ENCODE results near the gene RMDN2.

DNA sequence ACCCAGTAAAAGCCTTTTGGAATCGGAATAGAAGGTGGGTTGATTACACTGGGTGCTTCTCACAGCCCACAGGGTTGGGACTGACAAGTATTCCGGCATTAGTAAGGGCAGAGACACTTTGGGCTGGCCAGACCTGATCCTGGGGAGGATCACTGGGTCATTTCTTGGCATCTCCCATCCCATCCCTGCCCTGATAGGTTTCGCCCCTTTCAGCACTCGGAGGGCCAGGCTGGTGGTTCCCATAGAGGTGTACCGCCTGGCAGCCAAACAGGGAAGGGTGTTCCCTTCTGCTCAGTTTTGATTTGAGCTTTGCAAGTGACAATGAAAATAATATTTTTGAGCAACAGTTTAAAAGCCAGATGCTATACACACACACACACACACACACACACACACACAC lies 113.6 kb downstream of the RMDN2 start:
- no peak for TF ChIP-seq EZH2 (IDR thresholded peaks at IDR 0.05; ENCODE audit: insufficient read depth, low read length)
- TF ChIP-seq, protein P1, sequence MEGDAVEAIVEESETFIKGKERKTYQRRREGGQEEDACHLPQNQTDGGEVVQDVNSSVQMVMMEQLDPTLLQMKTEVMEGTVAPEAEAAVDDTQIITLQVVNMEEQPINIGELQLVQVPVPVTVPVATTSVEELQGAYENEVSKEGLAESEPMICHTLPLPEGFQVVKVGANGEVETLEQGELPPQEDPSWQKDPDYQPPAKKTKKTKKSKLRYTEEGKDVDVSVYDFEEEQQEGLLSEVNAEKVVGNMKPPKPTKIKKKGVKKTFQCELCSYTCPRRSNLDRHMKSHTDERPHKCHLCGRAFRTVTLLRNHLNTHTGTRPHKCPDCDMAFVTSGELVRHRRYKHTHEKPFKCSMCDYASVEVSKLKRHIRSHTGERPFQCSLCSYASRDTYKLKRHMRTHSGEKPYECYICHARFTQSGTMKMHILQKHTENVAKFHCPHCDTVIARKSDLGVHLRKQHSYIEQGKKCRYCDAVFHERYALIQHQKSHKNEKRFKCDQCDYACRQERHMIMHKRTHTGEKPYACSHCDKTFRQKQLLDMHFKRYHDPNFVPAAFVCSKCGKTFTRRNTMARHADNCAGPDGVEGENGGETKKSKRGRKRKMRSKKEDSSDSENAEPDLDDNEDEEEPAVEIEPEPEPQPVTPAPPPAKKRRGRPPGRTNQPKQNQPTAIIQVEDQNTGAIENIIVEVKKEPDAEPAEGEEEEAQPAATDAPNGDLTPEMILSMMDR (IDR thresholded peaks at IDR 0.05; ENCODE audit: insufficient read depth, low read depth, low read length) = no peak

Measured in astrocyte (in vitro differentiated cells and primary cell).